Thyroid gland (tissue), 4 donors: ENCODE data around the gene VWA5B2. TPM values are rescaled to one million over a fixed set of nuclear protein-coding genes. Genes with fewer than 3 reads are reported as not detected.
A peak's percentile ranks its signal among the peaks of the same experiment; 100 is the strongest.

Source experiments
- DNase-seq, 2 donors: peaks; one replicate each; pipeline ENCODE4 v3.0.0-alpha.2; 2019
- H3K27ac ChIP-seq, 3 donors: fragments of 200-600 bp; sonication (generic); 1 replicate in 2 of 3; 2 replicates in 1 of 3; pipeline ENCODE4 v1.5.1; 2016 to 2019; ENCODE audit warnings: mild to moderate bottlenecking in 1 of 3, moderate library complexity in 1 of 3
- H3K27me3 ChIP-seq: fragments of 200-600 bp; sonication (generic); one replicate; pipeline ENCODE4 v1.5.1; 2019
- H3K36me3 ChIP-seq, 2 donors: fragments of 200-600 bp; sonication (generic); one replicate each; pipeline ENCODE4 v1.5.1; 2016 to 2019
- H3K4me1 ChIP-seq, 2 donors: fragments of 200-600 bp; sonication (generic); one replicate each; pipeline ENCODE4 v1.5.1; 2017 to 2019
- H3K4me3 ChIP-seq, 3 donors: fragments of 200-600 bp; sonication (generic); replicated peaks in 1 of 3; 1 replicate in 2 of 3; 2 replicates in 1 of 3; pipeline ENCODE4 v1.5.1; 2016; ENCODE audit warnings: mild to moderate bottlenecking in 1 of 3
- H3K9me3 ChIP-seq: fragments of 200-600 bp; sonication (generic); one replicate; pipeline ENCODE4 v1.5.1; 2017
- CTCF ChIP-seq, 6 experiments: fragments of 200-600 bp in 3 of 6; fragments of 450-650 bp in 3 of 6; sonication (generic) in 3 of 6; IDR thresholded peaks; one replicate each; pipeline ENCODE4 v1.5.1; 2016 to 2019; ENCODE audit warnings: antibody characterized with exemption in 6 of 6, mild to moderate bottlenecking in 2 of 6, inconsistent platforms in 1 of 6, moderate library complexity in 1 of 6
- POLR2A ChIP-seq, 2 donors: fragments of 450-650 bp; IDR thresholded peaks; one replicate each; pipeline ENCODE4 v1.6.1; 2017; ENCODE audit warnings: antibody characterized with exemption in 2 of 2, mild to moderate bottlenecking in 2 of 2, moderate library complexity in 1 of 2
- WGBS, 2 donors: methylation state at CpG; one replicate each; pipeline ENCODE4 v1.1.5; 2017; 5-methylcytosine and 5-hydroxymethylcytosine counted together
- intact Hi-C: fragments of 100-400 bp; cut with DNase I; formaldehyde crosslinking; loops from one replicate; pipeline ENCODE4 v1.15.1; 2023
- total RNA-seq, 4 donors: library from RNA; depleted of rRNA; stranded (reverse); fragments of >200 nt; gene quantifications; one replicate each; pipeline ENCODE4 v1.2.3, GENCODE V29; 2016

Gene VWA5B2
- total RNA-seq, 4 donors from 2014 or later, result 0.42 to 0.88 (median 0.45) TPM; not detected in 1

GRCh38 chr3:184241447-184242296 is 12.3 kb downstream of the VWA5B2 start:
- TF ChIP-seq POLR2A (IDR thresholded peaks at IDR 0.05) (peak in 1 of 2 donors; percentile 26), CTCF (IDR thresholded peaks at IDR 0.05) (peak in 5 of 6 experiments; percentile 53 to 72 (median 64))
- peaks cover 9 to 12% of the 10 kb centered on the region in 2 donors for H3K4me1 ChIP-seq
- no peaks in the 10 kb centered on the region for H3K27me3 ChIP-seq
- 31 to 50% methylated on average over 12 to 26 of the region's 46 CpGs for WGBS, 2 donors
- peak overlapping the region in 1 of 3 donors; percentile 17 for H3K4me3 ChIP-seq
- H3K9me3 ChIP-seq, result no peaks in the 10 kb centered on the region
- peak; percentile 87 to 91 for DNase-seq
- no peak overlapping the region for H3K27ac ChIP-seq
- intact Hi-C loops, result loop anchor here (5.0 to 10.0 kb wide), 3 partner anchors 54 to 347 kb away; partner anchors contain the start of gene ABCF3
- H3K36me3 ChIP-seq, result peaks cover 31 to 35% of the 10 kb centered on the region in 2 donors

- no peaks in the 10 kb centered on the region for H3K27me3 ChIP-seq
Measured at GRCh38 chr3:184242297-184242685, 12.9 kb downstream of the VWA5B2 start.

GRCh38 chr3:184248454-184249411 is 19.3 kb downstream of the VWA5B2 start, which contains the start of gene ALG3:
ALG3 (minus strand) TSS chr3:184248962; CDS start chr3:184248940, 22 bp downstream.
- intact Hi-C loops, result loop anchor here (10.0 kb wide), 1 partner anchor 354 kb away; no protein-coding TSS in a partner anchor

More at GRCh38 chr3:184242297-184242685, 12.9 kb downstream of the VWA5B2 start:
- intact Hi-C loops, result loop anchor here (5.0 to 10.0 kb wide), 3 partner anchors 55 to 347 kb away; partner anchors contain the start of gene ABCF3
- Histone ChIP-seq H3K4me3 (no peak overlapping the region), H3K27ac (no peak overlapping the region), H3K36me3 (peaks cover 31 to 35% of the 10 kb centered on the region in 2 donors), H3K4me1 (peaks cover 9 to 12% of the 10 kb centered on the region in 2 donors), H3K9me3 (no peaks in the 10 kb centered on the region)
- no peak for DNase-seq
- TF ChIP-seq CTCF (IDR thresholded peaks at IDR 0.05) (no peak), POLR2A (IDR thresholded peaks at IDR 0.05) (no peak)
- 87 to 94% methylated on average over 5 of the region's 5 CpGs for WGBS, 2 donors

More at GRCh38 chr3:184248454-184249411, 19.3 kb downstream of the VWA5B2 start, which contains the start of gene ALG3:
- Histone ChIP-seq H3K27ac (peak within 1 kb of the TSS; percentile 51 to 82 (median 68)), H3K9me3 (no peaks in the 10 kb centered on the region), H3K27me3 (no peaks in the 10 kb centered on the region), H3K36me3 (peaks cover 17 to 20% of the 10 kb centered on the region in 2 donors), H3K4me1 (peaks cover 16 to 27% of the 10 kb centered on the region in 2 donors), H3K4me3 (peak within 1 kb of the TSS; percentile 64 to 91 (median 89))
- peak; percentile 81 to 82 for DNase-seq
- TF ChIP-seq CTCF (IDR thresholded peaks at IDR 0.05) (peak in 1 of 6 experiments; percentile 13), POLR2A (IDR thresholded peaks at IDR 0.05) (peak; percentile 3 to 69)
- 0% methylated on average over 21 to 35 of the region's 49 CpGs for WGBS, 2 donors
